HG03159 (cell line): Measurements from ENCODE around the gene TWSG1.
"Not testable (repeated sequence)": the region's sequence is repeated elsewhere in the genome, so short reads cannot be mapped to it uniquely, and the experiment has no call there.

Experiments used
- ATAC-seq: cut with Tn5 transposase; IDR thresholded peaks from one replicate; pipeline ENCODE4 v1.9.1; 2021; ENCODE audit warnings: mild to moderate bottlenecking, moderate library complexity; ENCODE audit not compliant: unreplicated experiment

Gene TWSG1

GRCh38 chr18:9386879-9387278 lies 52.3 kb downstream of the TWSG1 start:
- no peak for ATAC-seq

GRCh38 chr18:9387891-9388290 lies 53.3 kb downstream of the TWSG1 start:
- ATAC-seq = no peak

GRCh38 chr18:9389706-9390105 lies 55.1 kb downstream of the TWSG1 start:
- ATAC-seq = no peak

- no peak for ATAC-seq
Observed at GRCh38 chr18:9392726-9393125, 58.2 kb downstream of the TWSG1 start.

DNA sequence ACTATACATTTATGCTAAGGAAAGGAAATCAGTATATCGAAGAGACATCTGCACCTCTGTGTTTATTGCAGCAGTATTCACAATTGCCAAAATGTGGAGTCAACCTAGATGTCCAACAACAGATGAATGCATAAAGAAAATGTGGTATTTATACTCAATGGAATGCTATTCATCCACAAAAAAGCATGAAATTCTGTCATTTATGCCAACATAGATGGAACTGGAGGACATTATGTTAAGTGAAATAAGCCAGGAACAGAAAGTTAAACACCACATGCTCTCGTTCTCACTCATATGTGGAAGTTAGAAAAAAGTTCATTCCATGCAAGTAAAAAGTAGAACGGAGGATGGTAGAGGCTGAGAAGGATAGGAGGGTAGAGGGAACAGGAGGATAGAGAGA lies 59.5 kb downstream of the TWSG1 start:
- ATAC-seq = no peak

GRCh38 chr18:9400197-9400596 lies 65.6 kb downstream of the TWSG1 start:
- no peak for ATAC-seq

DNA sequence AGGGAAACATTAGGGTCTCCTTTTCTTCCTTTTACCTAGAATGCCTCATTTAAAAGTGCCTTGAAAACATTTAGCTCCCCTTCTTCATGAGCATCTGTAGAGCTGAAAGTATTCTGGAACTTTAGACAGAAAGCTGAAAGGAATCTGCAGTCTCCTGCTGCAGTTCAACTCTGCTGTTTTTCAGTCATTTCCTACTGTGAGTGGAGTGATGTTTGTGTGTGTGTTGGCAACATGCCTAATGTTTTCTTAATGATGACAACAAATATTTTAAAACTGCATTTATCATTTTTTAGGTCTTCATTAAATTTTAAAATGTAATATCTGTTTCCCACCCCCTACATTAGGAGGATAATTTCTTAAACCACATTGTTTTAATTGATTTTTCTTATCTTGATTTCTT lies 66.6 kb downstream of the TWSG1 start:
- ATAC-seq = no peak

DNA sequence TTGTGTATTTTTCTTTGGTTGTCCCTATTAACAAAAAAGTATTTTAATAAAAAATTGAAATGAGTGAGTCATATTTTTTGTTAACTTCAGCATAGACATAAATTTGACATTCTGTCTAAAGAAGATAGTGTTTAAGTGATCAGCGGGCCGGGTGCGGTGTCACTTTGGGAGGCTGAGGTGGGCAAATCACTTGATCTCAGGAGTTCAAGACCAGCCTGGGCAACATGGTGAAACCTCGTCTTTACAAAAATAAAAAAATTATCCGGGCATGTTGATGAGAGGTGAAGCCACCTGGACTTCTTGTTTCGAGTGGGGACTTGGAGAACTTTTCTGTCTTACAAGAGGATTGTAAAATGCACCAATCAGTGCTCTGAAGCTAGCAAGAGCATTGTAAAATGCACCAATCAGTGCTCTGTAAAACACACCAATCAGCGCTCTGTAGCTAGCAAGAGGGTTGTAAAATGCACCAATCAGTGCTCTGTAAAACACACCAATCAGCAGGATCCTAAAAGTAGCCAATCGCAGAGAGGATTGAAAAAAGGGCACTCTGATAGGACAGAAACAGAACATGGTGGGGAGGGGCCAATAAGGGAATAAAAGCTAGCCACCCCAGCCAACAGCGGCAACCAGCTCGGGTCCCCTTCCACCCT lies 67.9 kb downstream of the TWSG1 start:
- ATAC-seq = not testable (repeated sequence)

DNA sequence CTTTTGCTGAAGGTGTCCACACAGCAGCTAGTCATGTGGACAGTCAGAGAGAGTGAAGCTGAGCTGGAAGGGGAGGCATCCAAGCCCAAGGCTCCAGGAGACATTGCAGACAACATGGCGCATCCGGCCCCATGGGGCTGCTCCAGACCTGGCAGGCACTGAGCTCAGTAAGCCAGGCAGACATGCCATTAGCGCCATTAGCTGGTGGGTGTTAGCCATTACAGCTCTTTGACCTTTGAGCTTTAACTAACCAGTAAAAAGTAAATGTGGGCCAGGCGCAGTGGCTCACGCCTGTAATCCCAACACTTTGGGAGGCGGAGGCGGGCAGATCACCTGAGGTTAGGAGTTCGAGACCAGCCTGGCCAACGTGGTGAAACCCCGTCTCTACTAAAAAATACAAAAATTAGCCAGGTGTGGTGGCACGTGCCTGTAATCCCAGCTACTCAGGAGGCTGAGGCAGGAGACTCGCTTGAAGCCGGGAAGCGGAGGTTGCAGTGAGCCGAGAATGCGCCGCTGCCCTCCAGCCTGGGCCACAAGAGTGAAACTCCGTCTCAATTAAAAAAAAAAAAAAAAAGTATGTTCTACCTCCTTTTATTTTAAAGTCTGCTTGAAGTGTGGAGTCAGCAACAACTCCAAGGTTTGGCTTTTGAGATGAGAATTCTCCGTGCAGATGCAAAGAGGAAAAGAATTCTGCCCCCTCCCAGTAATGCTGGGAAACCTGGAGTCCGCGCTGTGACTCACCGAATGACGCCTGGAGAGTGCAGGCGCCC lies 69.4 kb downstream of the TWSG1 start:
- no peak for ATAC-seq

DNA sequence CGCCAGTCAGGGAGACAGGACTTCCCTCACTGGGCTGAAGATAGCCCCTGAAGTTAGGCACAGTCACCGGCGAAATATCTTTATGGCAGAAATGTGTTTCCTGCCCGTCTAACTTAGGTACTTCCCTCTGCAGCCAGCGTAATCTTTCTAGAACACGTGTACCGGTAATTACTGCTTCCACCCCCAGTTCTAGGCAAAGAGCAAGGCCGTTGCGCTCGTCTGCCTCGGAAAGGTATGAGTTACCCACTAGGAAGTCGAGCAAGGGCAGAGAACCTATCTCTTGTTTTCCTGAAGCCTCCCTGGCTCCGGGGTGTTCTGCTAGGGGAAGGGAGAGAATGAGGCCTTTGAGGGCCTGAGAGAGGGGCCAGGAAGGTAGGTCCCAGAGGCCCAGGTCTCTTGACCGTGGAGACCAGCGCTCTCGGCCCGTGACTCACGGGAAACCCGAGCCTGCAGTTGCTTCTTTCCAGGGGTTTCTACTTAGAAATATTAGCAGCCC lies 70.0 kb downstream of the TWSG1 start:
- peak; percentile 46 for ATAC-seq

GRCh38 chr18:9405130-9405529 lies 70.6 kb downstream of the TWSG1 start:
- no peak for ATAC-seq

GRCh38 chr18:9405977-9406376 lies 71.4 kb downstream of the TWSG1 start:
- no peak for ATAC-seq

- no peak for ATAC-seq
Observed at GRCh38 chr18:9410515-9410914, 75.9 kb downstream of the TWSG1 start.

- no peak for ATAC-seq
Observed at GRCh38 chr18:9413576-9413975, 79.0 kb downstream of the TWSG1 start.

DNA sequence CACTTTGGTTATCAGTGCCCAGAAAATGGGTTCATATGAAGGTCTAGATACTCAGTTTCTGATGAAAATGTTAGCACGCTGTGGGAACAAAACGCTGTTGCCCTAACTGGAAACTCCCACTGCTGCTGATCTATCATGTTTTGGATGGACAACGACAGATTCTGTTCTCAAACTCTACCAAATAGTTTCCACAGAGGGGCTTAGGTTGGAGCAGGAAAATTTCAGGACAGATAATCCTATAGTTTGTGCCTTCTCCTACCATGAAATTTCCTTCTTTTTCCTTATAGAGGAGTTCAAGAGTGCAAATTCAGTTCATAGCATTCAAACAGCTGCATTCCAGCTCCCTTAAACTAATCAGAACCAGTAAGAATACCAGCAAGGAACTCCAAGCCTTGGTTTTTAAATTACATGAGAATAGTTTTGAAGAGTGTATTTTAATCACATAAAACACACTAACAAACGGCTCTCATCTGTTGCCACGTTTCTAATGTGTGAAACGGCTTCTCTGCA lies 82.0 kb downstream of the TWSG1 start:
- ATAC-seq = no peak

- ATAC-seq = no peak
Observed at GRCh38 chr18:9417073-9417851, 82.7 kb downstream of the TWSG1 start.

- ATAC-seq = no peak
Observed at GRCh38 chr18:9418047-9418690, 83.6 kb downstream of the TWSG1 start.

- no peak for ATAC-seq
Observed at GRCh38 chr18:9419956-9420631, 85.5 kb downstream of the TWSG1 start.

DNA sequence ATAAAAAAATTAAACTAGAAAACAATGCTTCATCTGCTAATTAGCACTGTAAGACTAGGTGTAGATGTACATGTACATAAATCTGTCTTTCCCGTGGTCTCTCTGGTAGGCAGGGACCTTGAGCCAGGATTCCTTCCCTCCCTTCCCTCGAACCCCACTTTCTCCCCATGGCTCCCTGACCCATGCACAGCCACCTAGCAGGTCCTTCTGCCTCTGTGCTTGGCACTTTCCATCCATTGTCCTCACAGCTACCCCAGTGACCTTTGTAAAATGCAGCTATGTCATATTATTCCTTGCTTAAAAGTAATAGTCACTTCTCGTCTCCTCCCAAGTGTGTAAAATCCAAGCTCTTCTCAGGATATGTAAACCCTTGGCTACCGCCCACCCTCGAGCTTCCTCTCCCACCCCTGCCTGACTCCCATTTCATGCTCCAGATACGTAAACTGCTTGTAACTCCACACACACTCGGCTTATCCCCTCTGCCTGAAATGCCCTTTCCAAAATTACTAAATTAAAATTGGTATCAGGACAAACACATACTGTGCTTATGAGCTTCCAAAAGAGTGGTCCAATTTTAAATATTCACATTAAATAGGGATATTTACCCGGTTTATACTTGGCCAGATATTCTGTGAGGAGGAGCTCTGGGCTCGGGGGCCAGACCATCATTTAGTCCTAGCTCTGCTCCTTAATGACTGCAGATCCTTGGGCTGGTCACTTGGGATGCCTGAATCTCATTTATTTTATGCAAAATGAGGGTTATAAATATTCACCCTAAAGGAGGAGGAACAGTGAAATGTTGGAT lies 86.7 kb downstream of the TWSG1 start:
- no peak for ATAC-seq
